ENCODE results near the gene MIPOL1. TPM values are rescaled to one million over a fixed set of nuclear protein-coding genes. Genes with fewer than 3 reads are reported as not detected.

Gene MIPOL1
- total RNA-seq, 2 experiments from 2014 or later: not detected

- Histone ChIP-seq H3K79me2 (ENCODE audit: insufficient read depth, low read depth, low read length) (no peaks in the 10 kb centered on the region), H3K4me3 (ENCODE audit: low read depth, low read length, poor library complexity, severe bottlenecking) (no peak overlapping the region), H3K36me3 (ENCODE audit: insufficient read depth, low read length) (no peaks in the 10 kb centered on the region), H3K4me1 (ENCODE audit: insufficient read depth, low read length, poor library complexity, severe bottlenecking) (no peaks in the 10 kb centered on the region), H3K27ac (ENCODE audit: low read depth, low read length, poor library complexity, severe bottlenecking) (no peak overlapping the region), H3K4me2 (ENCODE audit: low read length) (no peak overlapping the region), H4K20me1 (ENCODE audit: insufficient read depth, low read length) (no peaks in the 10 kb centered on the region), H2AFZ (ENCODE audit: low read length) (no peak overlapping the region), H3K9me3 (ENCODE audit: low read length) (0 out of 2 replicates have a peak, but pooled peaks cover 4% of the 10 kb centered on the region), H3K9me2 (ENCODE audit: insufficient read depth, low read length) (no peaks in the 10 kb centered on the region)
- ChIA-PET POLR2A (interaction anchor here (0.6 kb wide), 1 partner anchor 229 kb away, joined by 4 read pairs; no protein-coding TSS in a partner anchor), CTCF (ENCODE audit: unreplicated experiment) (no interaction called here)
- no peak for DNase-seq (ENCODE audit: low spot score)
- no TSS peak for BruUV-seq (replicated peaks)
- no peak for TF ChIP-seq CTCF (conservative IDR thresholded peaks at IDR 0.05; ENCODE audit: low read length)
- TF ChIP-seq EZH2phosphoT487 (IDR thresholded peaks at IDR 0.05; ENCODE audit: borderline replicate concordance, low read depth, low read length): no peak
- intact Hi-C loops (cut with micrococcal nuclease; ENCODE audit: unreplicated experiment): no loop called here
Observed at GRCh38 chr14:37328673-37329072, 130.9 kb downstream of the MIPOL1 start.

DNA sequence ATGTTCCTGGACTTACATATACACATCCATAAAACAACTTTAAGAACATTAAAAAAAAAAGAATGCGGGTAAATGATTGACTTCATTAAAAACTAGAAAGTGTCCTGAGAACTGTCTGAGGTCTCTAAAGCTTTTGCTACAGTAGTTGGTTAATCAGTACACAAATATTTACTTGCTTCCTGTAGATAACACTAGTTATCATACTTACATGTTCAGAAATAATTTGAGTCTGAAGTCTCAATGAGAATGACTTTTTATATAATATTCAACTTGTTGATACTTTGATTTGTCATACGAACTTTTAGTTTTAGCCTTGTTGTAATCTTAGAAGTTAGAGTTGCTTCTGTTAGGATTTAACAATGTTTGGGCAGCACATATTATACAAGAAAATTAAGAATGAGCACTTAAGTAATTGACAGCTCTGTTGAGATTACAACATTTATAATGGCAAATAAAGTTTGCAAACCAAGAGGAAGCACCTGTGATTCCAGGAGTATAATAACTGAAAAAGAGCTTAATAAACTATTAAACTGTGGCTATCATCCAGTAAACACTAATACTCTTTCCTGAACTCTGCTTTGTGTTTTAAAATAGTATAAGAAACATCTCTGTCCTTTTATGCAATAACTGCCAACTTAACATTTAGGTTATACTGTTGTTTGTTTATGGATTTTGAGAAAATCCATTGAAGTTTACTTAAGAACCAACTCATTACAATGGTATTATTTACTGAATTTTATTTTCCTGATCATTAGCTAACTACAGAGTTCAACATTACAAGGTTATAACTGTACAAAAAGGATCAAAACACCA, 131.7 kb downstream of the MIPOL1 start:
- Histone ChIP-seq H3K9me3 (ENCODE audit: low read length) (0 out of 2 replicates have a peak, but pooled peaks cover 4% of the 10 kb centered on the region), H3K79me2 (ENCODE audit: insufficient read depth, low read depth, low read length) (no peaks in the 10 kb centered on the region), H3K36me3 (ENCODE audit: insufficient read depth, low read length) (no peaks in the 10 kb centered on the region), H4K20me1 (ENCODE audit: insufficient read depth, low read length) (no peaks in the 10 kb centered on the region), H3K4me2 (ENCODE audit: low read length) (no peak overlapping the region), H3K4me3 (ENCODE audit: low read depth, low read length, poor library complexity, severe bottlenecking) (no peak overlapping the region), H2AFZ (ENCODE audit: low read length) (no peak overlapping the region), H3K27ac (ENCODE audit: low read depth, low read length, poor library complexity, severe bottlenecking) (no peak overlapping the region), H3K4me1 (ENCODE audit: insufficient read depth, low read length, poor library complexity, severe bottlenecking) (no peaks in the 10 kb centered on the region), H3K9me2 (ENCODE audit: insufficient read depth, low read length) (no peaks in the 10 kb centered on the region)
- intact Hi-C loops (cut with micrococcal nuclease; ENCODE audit: unreplicated experiment): no loop called here
- no TSS peak for BruUV-seq (replicated peaks)
- CTCF ChIA-PET (ENCODE audit: unreplicated experiment): no interaction called here
- no peak for DNase-seq (ENCODE audit: low spot score)
- TF ChIP-seq EZH2phosphoT487 (IDR thresholded peaks at IDR 0.05; ENCODE audit: borderline replicate concordance, low read depth, low read length) (no peak), CTCF (conservative IDR thresholded peaks at IDR 0.05; ENCODE audit: low read length) (no peak)
- POLR2A ChIA-PET: no interaction called here

- Histone ChIP-seq H3K79me2 (ENCODE audit: insufficient read depth, low read depth, low read length) (no peaks in the 10 kb centered on the region), H3K4me2 (ENCODE audit: low read length) (no peak overlapping the region), H3K9me2 (ENCODE audit: insufficient read depth, low read length) (no peaks in the 10 kb centered on the region), H3K4me1 (ENCODE audit: insufficient read depth, low read length, poor library complexity, severe bottlenecking) (no peaks in the 10 kb centered on the region), H3K36me3 (ENCODE audit: insufficient read depth, low read length) (no peaks in the 10 kb centered on the region), H3K4me3 (ENCODE audit: low read depth, low read length, poor library complexity, severe bottlenecking) (no peak overlapping the region), H2AFZ (ENCODE audit: low read length) (no peak overlapping the region), H3K9me3 (ENCODE audit: low read length) (0 out of 2 replicates have a peak, but pooled peaks cover 4% of the 10 kb centered on the region), H4K20me1 (ENCODE audit: insufficient read depth, low read length) (no peaks in the 10 kb centered on the region), H3K27ac (ENCODE audit: low read depth, low read length, poor library complexity, severe bottlenecking) (no peak overlapping the region)
- BruUV-seq (replicated peaks): no TSS peak
- CTCF ChIA-PET (ENCODE audit: unreplicated experiment): no interaction called here
- intact Hi-C loops (cut with micrococcal nuclease; ENCODE audit: unreplicated experiment): no loop called here
- no peak for DNase-seq (ENCODE audit: low spot score)
- TF ChIP-seq CTCF (conservative IDR thresholded peaks at IDR 0.05; ENCODE audit: low read length) (no peak), EZH2phosphoT487 (IDR thresholded peaks at IDR 0.05; ENCODE audit: borderline replicate concordance, low read depth, low read length) (no peak)
- POLR2A ChIA-PET: interaction anchor here (0.6 kb wide), 1 partner anchor 50 kb away, joined by 3 read pairs; no protein-coding TSS in a partner anchor
Observed at GRCh38 chr14:37330910-37331309, 133.2 kb downstream of the MIPOL1 start.
